ENCODE measurements around the gene ATG16L2. TPM values are rescaled to one million over a fixed set of nuclear protein-coding genes. Genes with fewer than 3 reads are reported as not detected.

Gene ATG16L2
- total and polyA plus RNA-seq, 2 donors (not counting 3 experiments of a cell fraction or from before 2014, with no cell fraction given) = 26.5 to 30.5 TPM

DNA sequence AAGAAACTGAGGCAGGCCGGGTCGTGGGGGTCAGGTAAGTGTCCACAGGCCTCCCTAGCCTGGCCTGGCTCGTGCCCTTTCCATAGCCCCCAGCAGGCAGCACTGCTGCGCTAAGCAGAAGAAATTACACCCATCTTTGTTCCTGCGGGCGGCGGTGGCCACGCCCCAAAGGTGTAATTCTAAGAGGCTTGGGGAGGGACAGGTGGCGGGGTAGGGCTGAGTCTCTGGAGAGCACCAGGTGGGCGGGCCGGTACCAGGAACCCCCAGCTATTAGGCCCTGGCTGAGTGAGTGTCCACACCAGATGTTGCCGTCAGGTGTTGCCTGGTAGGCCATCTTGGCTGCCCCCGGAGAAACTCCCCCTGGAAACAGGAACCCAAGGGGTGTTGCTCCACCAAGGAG is 49.7 kb upstream of the ATG16L2 start:
- dilution Hi-C loops (cut with MboI; ENCODE audit: extremely low pct_ligation_motif_present, low sequenced_read_pairs) = no loop called here
- no peaks in the 10 kb centered on the region for H3K36me3 ChIP-seq (ENCODE audit: control insufficient read depth in 2 of 2, extremely low read depth in 1 of 2, insufficient read depth in 2 of 2, low read length in 2 of 2)

DNA sequence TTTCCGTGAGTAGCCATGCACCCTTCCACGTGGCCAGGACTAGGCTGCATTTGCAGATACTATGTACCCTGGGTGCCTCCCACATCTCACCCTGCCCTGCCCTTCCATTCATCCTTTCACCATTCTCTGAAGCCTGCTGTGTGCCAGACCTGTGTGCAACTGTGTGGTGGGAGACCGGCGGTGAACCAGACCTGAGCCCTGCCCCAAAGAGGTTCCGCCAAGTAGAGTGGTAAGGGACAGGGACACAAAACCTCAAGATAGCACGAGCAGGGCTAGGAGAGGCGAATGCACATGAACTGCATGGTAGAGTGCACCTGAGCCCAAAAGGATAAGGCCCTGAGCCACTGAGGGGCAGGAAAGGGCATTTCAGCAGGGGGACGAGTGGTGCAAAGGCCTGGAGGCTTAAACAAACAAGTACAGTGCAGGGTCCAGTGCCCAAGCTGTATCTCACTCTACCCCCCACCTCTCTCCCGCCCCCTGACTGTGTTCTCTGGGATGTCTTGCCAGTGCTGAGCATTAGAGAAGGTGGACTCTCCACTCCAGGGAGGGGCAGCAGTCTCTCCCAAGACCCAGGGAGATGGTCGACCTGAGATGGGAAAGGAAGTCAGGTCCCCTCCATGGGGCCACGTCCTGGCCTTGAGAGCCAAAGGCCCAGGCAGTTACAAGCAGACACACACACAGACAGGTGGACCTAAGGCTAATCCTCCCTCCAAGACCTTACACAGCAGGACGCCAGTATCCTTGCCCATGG is 47.9 kb upstream of the ATG16L2 start:
- TF ChIP-seq JUN (IDR thresholded peaks at IDR 0.05; ENCODE audit: borderline replicate concordance, insufficient read depth, insufficient read length, low read depth) (no peak), EZH2 (IDR thresholded peaks at IDR 0.05; ENCODE audit: borderline replicate concordance, low read depth, low read length, severe bottlenecking) (no peak), MYC (IDR thresholded peaks at IDR 0.05; ENCODE audit: low read depth, low read length) (no peak), GATA2 (IDR thresholded peaks at IDR 0.05; ENCODE audit: insufficient read depth, insufficient read length, low read depth, low read length) (no peak), POLR2AphosphoS5 (IDR thresholded peaks at IDR 0.05; ENCODE audit: insufficient read depth, low read depth, low read length) (no peak), POLR2A (IDR thresholded peaks at IDR 0.05; ENCODE audit: low read depth, low read length) (no peak), FOS (IDR thresholded peaks at IDR 0.05; ENCODE audit: borderline replicate concordance, insufficient read depth, low read length) (no peak)
- TF ChIP-seq, protein P1, sequence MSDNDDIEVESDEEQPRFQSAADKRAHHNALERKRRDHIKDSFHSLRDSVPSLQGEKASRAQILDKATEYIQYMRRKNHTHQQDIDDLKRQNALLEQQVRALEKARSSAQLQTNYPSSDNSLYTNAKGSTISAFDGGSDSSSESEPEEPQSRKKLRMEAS (IDR thresholded peaks at IDR 0.05; ENCODE audit: insufficient read depth, insufficient read length) = no peak
- TF ChIP-seq, protein P2, sequence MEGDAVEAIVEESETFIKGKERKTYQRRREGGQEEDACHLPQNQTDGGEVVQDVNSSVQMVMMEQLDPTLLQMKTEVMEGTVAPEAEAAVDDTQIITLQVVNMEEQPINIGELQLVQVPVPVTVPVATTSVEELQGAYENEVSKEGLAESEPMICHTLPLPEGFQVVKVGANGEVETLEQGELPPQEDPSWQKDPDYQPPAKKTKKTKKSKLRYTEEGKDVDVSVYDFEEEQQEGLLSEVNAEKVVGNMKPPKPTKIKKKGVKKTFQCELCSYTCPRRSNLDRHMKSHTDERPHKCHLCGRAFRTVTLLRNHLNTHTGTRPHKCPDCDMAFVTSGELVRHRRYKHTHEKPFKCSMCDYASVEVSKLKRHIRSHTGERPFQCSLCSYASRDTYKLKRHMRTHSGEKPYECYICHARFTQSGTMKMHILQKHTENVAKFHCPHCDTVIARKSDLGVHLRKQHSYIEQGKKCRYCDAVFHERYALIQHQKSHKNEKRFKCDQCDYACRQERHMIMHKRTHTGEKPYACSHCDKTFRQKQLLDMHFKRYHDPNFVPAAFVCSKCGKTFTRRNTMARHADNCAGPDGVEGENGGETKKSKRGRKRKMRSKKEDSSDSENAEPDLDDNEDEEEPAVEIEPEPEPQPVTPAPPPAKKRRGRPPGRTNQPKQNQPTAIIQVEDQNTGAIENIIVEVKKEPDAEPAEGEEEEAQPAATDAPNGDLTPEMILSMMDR (IDR thresholded peaks at IDR 0.05; ENCODE audit: extremely low read depth in 1 of 2, insufficient read depth in 1 of 2, low read depth in 1 of 2, low read length in 2 of 2) = no peak
- Histone ChIP-seq H3K36me3 (ENCODE audit: control insufficient read depth in 2 of 2, extremely low read depth in 1 of 2, insufficient read depth in 2 of 2, low read length in 2 of 2) (no peaks in the 10 kb centered on the region), H2AFZ (ENCODE audit: low read depth, low read length) (no peak overlapping the region), H3K4me1 (ENCODE audit: control insufficient read depth, extremely low read depth, insufficient read depth, low read length) (no peaks in the 10 kb centered on the region), H3K9me1 (replicated peaks; ENCODE audit: control insufficient read depth, extremely low read depth, insufficient read depth, low read length) (no peaks in the 10 kb centered on the region), H3K27ac (ENCODE audit: insufficient read depth, low read depth, low read length) (no peak overlapping the region), H3K9me3 (replicated peaks; ENCODE audit: control insufficient read depth, insufficient read depth, low read length) (no peaks in the 10 kb centered on the region), H3K27me3 (ENCODE audit: control insufficient read depth in 2 of 2, insufficient read depth in 2 of 2, low read length in 2 of 2) (no peaks in the 10 kb centered on the region), H3K4me2 (ENCODE audit: insufficient read depth, low read length) (no peak overlapping the region), H4K20me1 (replicated peaks; ENCODE audit: control insufficient read depth, extremely low read depth, insufficient read depth, low read length) (no peaks in the 10 kb centered on the region), H3K4me3 (replicated peaks in 1 of 3; ENCODE audit: insufficient read depth in 1 of 3, low read depth in 1 of 3, low read length in 3 of 3) (no peak overlapping the region), H3K9ac (replicated peaks; ENCODE audit: extremely low read depth, insufficient read depth, low read length) (no peak overlapping the region), H3K79me2 (ENCODE audit: control insufficient read depth, insufficient read depth, low read length) (no peaks in the 10 kb centered on the region)
- FAIRE-seq (no peak), DNase-seq (ENCODE audit: low read depth, low spot score) (no peak)
- BruUV-seq (replicated peaks) = no TSS peak
- CTCF ChIA-PET = interaction anchor here (0.7 to 1.6 kb wide), 6 partner anchors 9 to 41 kb away, joined by 3 to 4 read pairs (median 3); no protein-coding TSS in a partner anchor
- intact Hi-C loops (cut with micrococcal nuclease) (no loop called here), dilution Hi-C loops (cut with MboI; ENCODE audit: extremely low pct_ligation_motif_present, low sequenced_read_pairs) (no loop called here)
- POLR2A ChIA-PET = no interaction called here

More for the DNA sequence above, 49.7 kb upstream of the ATG16L2 start:
- no peak overlapping the region for H2AFZ ChIP-seq (ENCODE audit: low read depth, low read length)
- H3K79me2 ChIP-seq (ENCODE audit: control insufficient read depth, insufficient read depth, low read length) = no peaks in the 10 kb centered on the region
- no peak overlapping the region for H3K27ac ChIP-seq (ENCODE audit: insufficient read depth, low read depth, low read length)
- POLR2A ChIA-PET = interaction anchor here (1.2 kb wide), 1 partner anchor 14 kb away, joined by 3 read pairs; no protein-coding TSS in a partner anchor
- no peak overlapping the region for H3K9ac ChIP-seq (replicated peaks; ENCODE audit: extremely low read depth, insufficient read depth, low read length)
- no peaks in the 10 kb centered on the region for H3K4me1 ChIP-seq (ENCODE audit: control insufficient read depth, extremely low read depth, insufficient read depth, low read length)
- TF ChIP-seq, protein P1 (IDR thresholded peaks at IDR 0.05; ENCODE audit: insufficient read depth, insufficient read length) = no peak
- TF ChIP-seq POLR2A (IDR thresholded peaks at IDR 0.05; ENCODE audit: low read depth, low read length) = no peak
- no peak for TF ChIP-seq FOS (IDR thresholded peaks at IDR 0.05; ENCODE audit: borderline replicate concordance, insufficient read depth, low read length)
- TF ChIP-seq EZH2 (IDR thresholded peaks at IDR 0.05; ENCODE audit: borderline replicate concordance, low read depth, low read length, severe bottlenecking) = no peak
- TF ChIP-seq POLR2AphosphoS5 (IDR thresholded peaks at IDR 0.05; ENCODE audit: insufficient read depth, low read depth, low read length) = no peak
- no peak for TF ChIP-seq GATA2 (IDR thresholded peaks at IDR 0.05; ENCODE audit: insufficient read depth, insufficient read length, low read depth, low read length)
- CTCF ChIA-PET = no interaction called here
- no peak overlapping the region for H3K4me3 ChIP-seq (replicated peaks in 1 of 3; ENCODE audit: insufficient read depth in 1 of 3, low read depth in 1 of 3, low read length in 3 of 3)
- no TSS peak for BruUV-seq (replicated peaks)
- no peak for FAIRE-seq
- DNase-seq (ENCODE audit: low read depth, low spot score) = no peak
- intact Hi-C loops (cut with micrococcal nuclease) = no loop called here
- no peaks in the 10 kb centered on the region for H3K9me1 ChIP-seq (replicated peaks; ENCODE audit: control insufficient read depth, extremely low read depth, insufficient read depth, low read length)
- no peak overlapping the region for H3K4me2 ChIP-seq (ENCODE audit: insufficient read depth, low read length)
- no peaks in the 10 kb centered on the region for H3K9me3 ChIP-seq (replicated peaks; ENCODE audit: control insufficient read depth, insufficient read depth, low read length)
- H3K27me3 ChIP-seq (ENCODE audit: control insufficient read depth in 2 of 2, insufficient read depth in 2 of 2, low read length in 2 of 2) = no peaks in the 10 kb centered on the region
- no peaks in the 10 kb centered on the region for H4K20me1 ChIP-seq (replicated peaks; ENCODE audit: control insufficient read depth, extremely low read depth, insufficient read depth, low read length)

Data from endothelial cell of umbilical vein (primary cell).